NCI-H1436 treated with DMSO at 0.1 percent for 48 hours (cell line): ENCODE data around the gene MRAP.
"Not testable (repeated sequence)": the region's sequence is repeated elsewhere in the genome, so short reads cannot be mapped to it uniquely, and the experiment has no call there.

ENCODE experiments used
- DNase-seq: peaks from one replicate; lab custom pipeline; 2025; lab: John Stamatoyannopoulos, UW

The MRAP gene

GRCh38 chr21:32298658-32299081 is at the start of gene MRAP:
Gene MRAP, plus strand, starts transcription at chr21:32298855. Its CDS starts 117 bp downstream, at chr21:32298972.
- DNase-seq = no peak

- DNase-seq = no peak
Observed at GRCh38 chr21:32249511-32250280, 49.0 kb upstream of the MRAP start.

- no peak for DNase-seq
Observed at GRCh38 chr21:32252136-32252535, 46.5 kb upstream of the MRAP start.

GRCh38 chr21:32253215-32253641 is 45.4 kb upstream of the MRAP start:
- DNase-seq = no peak

DNA sequence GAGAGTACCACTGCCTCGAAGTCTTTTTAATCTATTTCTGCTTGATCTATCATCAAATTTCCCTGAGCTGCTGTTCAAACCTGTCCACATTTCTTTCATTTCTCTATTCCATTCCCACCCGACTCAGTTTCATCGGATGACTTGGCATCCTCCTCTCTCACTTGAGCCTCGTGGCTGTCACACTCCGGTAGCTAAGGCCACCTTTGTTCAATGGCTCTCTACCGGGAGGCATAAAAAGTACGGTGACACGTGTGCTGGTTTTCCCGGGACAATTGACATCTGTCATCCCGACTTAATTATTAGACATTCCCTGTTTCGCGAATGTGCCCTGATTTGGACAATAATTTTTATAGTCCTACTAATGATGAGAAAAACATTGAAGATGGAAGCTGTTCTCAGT is 42.4 kb upstream of the MRAP start:
- DNase-seq = no peak

DNA sequence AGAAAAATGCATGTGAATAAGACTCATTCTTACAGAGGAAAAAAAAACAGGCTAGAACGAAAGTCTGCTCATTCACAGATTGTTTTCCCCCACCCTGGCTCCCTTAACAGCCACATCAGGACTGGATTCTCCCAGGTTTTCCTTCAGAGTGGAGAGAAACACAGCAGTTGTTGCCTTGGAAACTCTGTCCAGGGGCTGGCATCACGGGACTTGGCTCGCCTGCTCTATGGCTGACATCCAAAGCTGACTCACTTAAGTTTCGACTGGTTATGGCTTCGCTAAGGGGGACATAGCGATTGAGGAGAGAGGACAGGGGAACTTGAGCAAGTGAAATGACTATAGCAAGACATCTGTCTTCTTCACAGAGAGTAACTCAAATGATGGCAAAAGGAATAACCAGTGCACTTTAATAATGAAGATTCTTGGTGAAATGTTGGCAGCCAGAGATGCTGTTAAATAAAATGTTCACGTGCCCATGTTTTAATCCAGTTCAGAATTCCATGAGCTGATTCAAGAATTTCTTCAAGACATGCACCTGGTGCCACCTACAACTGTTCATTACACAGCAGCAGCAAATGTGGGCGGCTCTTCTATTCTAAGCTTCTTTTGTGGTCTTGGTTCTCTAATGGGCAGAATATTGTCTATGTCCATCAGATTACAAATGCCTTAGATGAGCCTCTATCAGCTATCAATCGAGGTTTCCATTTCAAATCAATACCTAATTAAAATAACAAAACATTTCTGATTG is 41.6 kb upstream of the MRAP start:
- DNase-seq = no peak

DNA sequence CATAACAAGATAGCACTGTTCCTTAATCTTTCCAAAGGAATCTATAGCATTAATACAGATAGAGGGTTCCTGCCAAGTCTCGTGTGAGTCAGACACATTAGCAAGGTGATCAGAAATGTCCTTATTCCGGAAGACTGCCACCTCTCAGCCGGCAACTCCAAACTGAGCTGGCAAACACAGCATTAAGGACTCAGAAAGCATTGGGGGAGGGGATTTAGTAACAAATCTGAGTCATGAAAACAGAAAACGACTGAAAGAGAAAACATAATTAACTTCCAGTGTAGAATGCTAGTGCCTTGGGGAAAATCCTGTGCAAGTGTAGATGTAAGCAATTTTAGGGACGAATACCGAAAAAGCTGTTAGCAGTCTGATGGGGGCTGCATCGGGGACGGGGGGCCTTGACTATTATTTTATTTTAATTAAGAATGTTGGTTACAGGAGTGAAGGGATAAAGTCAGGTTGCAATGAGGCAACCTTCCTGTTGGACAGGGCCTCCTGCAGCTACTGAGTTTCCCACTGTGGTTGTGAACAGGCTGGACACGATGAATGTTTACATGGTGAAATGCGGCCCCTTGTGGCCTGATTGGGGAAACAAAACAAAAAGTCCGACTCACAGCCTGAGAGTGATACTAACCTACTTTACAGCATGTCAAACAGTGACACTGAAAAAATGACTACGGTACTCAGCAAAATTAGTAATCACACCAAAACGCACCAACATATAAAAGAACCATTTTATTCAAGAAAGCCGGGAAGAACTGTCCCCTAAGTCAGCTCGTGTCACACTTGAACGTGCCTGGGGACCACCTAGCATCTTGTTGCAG is 40.5 kb upstream of the MRAP start:
- DNase-seq = peak; percentile 2

DNA sequence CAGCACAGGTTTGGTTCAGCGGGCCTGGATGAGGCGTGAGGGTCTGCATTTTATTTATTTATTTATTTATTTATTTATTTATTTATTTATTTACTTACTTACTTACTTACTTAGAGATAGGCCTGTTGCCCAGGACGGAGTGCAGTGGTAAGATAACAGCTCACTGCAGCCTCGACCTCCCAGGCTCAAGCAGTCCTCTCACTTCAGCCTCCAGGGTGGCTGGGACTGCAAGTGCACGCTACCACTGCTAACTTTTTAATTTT is 39.9 kb upstream of the MRAP start:
- not testable (repeated sequence) for DNase-seq

- no peak for DNase-seq
Observed at GRCh38 chr21:32260130-32260529, 38.5 kb upstream of the MRAP start.

DNA sequence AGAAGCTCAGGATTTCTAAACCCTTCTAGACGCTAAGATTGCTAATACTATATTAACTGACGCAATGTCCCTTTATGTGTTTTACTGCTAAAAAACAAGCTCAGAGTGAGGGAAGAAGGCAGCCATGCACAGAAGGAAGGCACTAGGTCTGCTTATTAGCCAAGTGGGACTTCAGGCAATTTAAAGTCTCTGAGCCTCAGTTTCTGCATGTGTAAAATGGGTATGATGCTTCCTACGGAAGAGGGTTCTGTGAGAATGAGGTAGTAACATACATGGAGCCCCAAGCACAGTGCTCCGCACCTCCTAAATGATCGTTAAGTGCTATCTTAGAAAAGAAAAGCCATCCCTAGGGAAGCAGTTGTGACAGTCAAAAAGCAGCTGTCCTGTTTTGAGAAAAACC is 36.7 kb upstream of the MRAP start:
- no peak for DNase-seq

DNA sequence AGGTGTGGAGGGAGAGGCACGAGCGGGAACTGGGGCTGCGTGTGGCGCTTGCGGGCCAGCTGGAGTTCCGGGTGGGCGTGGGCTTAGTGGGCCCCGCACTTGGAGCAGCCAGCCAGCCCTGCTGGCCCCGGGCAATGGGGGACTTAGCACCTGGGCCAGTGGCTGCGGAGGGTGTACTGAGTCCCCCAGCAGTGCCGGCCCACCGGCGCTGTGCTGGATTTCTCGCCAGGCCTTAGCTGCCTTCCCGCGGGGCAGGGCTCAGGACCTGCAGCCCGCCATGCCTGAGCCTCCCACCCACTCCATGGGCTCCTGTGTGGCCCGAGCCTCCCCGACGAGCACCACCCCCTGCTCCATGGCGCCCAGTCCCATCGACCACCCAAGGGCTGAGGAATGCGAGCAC is 33.3 kb upstream of the MRAP start:
- DNase-seq = not testable (repeated sequence)

- DNase-seq = no peak
Observed at GRCh38 chr21:32270748-32271147, 27.9 kb upstream of the MRAP start.

DNA sequence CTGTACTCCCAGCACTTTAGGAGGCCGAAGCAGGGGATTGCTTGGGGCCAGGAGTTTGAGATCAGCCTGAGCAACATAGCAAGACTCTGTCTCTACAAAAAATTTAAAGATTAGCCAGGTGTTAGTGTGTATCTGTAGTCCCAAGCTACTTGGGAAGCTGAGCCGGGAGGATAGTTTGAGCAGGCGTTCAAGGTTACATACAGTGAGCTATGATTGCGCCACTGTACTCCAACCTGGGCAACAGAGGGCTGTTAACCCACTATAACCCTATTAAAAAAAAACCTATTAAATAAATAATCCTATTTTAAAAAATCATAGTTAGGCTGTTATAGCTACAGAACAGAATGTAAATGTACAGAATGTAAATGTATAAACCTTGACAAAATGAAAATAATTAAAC is 22.0 kb upstream of the MRAP start:
- no peak for DNase-seq

DNA sequence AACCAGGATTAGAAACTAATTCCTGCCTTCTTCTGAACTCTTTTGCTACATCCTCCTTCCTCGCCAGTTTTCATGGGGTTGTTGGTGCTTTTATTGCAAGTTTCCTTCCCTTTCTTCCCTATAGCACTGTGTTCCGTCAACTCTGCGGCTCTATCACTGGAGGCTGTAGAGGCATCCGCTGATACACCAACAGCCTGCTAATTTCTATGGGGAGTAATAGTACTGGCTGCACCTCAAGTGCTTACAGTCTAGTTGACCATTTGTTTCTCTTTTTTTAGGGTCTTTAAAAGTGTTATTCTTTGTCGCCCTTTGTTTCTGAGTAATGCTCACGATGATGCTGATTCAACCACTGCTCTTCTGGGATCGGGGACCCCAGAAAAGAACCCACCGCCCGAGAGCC is 20.6 kb upstream of the MRAP start:
- no peak for DNase-seq

- peak; percentile 58 for DNase-seq
Observed at GRCh38 chr21:32278518-32279376, 19.9 kb upstream of the MRAP start, which contains the start of gene MIS18A. Gene MIS18A, minus strand, starts transcription at chr21:32279049. Its CDS starts 35 bp downstream, at chr21:32279014.

DNA sequence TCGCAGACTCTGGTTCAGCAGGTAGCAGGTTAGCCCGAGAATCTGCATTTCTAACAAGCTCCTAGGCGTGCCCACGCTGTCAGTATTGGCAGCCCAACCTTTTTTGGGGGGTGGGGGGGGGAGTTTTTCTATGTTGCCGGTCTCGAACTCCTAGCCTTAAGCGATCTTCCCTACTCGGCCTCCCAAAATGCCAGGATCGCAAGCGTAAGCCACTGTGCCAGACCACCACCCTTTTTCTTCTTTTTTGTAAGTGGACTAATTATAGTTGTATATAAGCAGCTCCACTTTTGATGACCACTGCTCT is 19.3 kb upstream of the MRAP start:
- DNase-seq = no peak

DNA sequence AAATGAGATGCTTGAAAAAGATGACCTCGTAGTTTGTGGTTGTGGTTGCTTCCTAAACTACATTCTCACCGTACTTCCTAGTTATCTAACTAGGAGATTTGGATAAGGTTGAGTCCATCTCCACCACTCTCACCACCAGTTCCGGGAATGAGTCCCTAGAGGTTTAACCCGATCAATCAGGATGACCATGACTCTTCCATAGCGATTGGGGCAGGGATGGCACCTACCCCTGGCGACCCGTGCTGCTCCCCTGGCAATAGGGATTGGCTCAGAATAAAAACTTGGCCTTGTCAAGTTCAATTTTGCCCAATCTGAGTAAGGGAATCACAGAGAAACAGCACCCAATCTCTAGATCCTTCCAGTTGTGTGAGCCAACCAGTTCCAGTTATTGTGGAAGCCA is 17.1 kb upstream of the MRAP start:
- DNase-seq = no peak

GRCh38 chr21:32282992-32283391 is 15.7 kb upstream of the MRAP start:
- DNase-seq = no peak

- no peak for DNase-seq
Observed at GRCh38 chr21:32285476-32285875, 13.2 kb upstream of the MRAP start.

GRCh38 chr21:32297449-32297848 is 1.2 kb upstream of the MRAP start:
- no peak for DNase-seq

DNA sequence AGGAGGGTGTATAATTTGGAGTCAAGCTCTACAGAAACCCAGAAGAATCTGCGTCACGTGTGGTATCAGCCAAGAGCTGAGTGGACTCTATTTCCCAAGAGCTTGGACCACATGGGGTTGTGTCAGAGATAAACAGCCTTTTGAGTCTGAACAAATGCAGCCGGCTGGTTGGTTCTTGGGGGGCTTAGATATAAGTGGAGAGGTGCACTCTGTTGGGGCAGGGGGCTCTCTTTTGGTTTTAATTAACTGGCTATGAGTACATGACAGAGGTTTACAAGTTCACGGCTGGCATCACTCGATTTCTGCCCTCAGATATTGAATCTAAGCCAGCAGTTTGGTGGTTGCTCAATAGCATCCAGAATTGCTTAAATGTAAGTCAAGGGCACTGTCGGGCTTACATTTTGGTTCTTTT is 501 bp upstream of the MRAP start:
- no peak for DNase-seq

GRCh38 chr21:32299695-32300094 is 1.0 kb downstream of the MRAP start:
- no peak for DNase-seq
